GM19324 (cell line): ENCODE measurements around the gene ARHGAP27.

Source experiments
- ATAC-seq: cut with Tn5 transposase; IDR thresholded peaks from one replicate; pipeline ENCODE4 v1.9.1; 2021; ENCODE audit warnings: mild to moderate bottlenecking, moderate library complexity; ENCODE audit not compliant: unreplicated experiment, low FRiP score

The ARHGAP27 gene

GRCh38 chr17:45409659-45410076 lies 23.0 kb downstream of the ARHGAP27 start:
- ATAC-seq, result no peak

GRCh38 chr17:45408611-45409421 lies 23.9 kb downstream of the ARHGAP27 start:
- no peak for ATAC-seq

- ATAC-seq, result no peak
These were observed 26.6 kb downstream of the ARHGAP27 start for GRCh38 chr17:45406107-45406506.

- no peak for ATAC-seq
These were observed 27.2 kb downstream of the ARHGAP27 start for GRCh38 chr17:45405250-45406086.

- no peak for ATAC-seq
These were observed 27.8 kb downstream of the ARHGAP27 start for GRCh38 chr17:45404870-45405249.

GRCh38 chr17:45403906-45404490 lies 28.7 kb downstream of the ARHGAP27 start:
- ATAC-seq, result no peak

- ATAC-seq, result no peak
These were observed 29.8 kb downstream of the ARHGAP27 start for GRCh38 chr17:45402916-45403315.

- no peak for ATAC-seq
These were observed 33.9 kb downstream of the ARHGAP27 start for GRCh38 chr17:45398800-45399199.

- no peak for ATAC-seq
These were observed 34.9 kb downstream of the ARHGAP27 start for GRCh38 chr17:45397796-45398195.

- no peak for ATAC-seq
These were observed 36.0 kb downstream of the ARHGAP27 start for GRCh38 chr17:45396496-45397205.

GRCh38 chr17:45395569-45396415 lies 36.9 kb downstream of the ARHGAP27 start:
- ATAC-seq, result no peak

- no peak for ATAC-seq
These were observed 37.6 kb downstream of the ARHGAP27 start for GRCh38 chr17:45394913-45395568.

GRCh38 chr17:45394564-45394912 lies 38.1 kb downstream of the ARHGAP27 start:
- ATAC-seq, result no peak

- ATAC-seq, result no peak
These were observed 38.6 kb downstream of the ARHGAP27 start for GRCh38 chr17:45394091-45394490.

- ATAC-seq, result no peak
These were observed 39.3 kb downstream of the ARHGAP27 start for GRCh38 chr17:45393411-45393810.

GRCh38 chr17:45391918-45392317 lies 40.8 kb downstream of the ARHGAP27 start:
- ATAC-seq, result no peak

GRCh38 chr17:45391291-45391690 lies 41.4 kb downstream of the ARHGAP27 start:
- no peak for ATAC-seq

GRCh38 chr17:45389354-45389753 lies 43.3 kb downstream of the ARHGAP27 start:
- no peak for ATAC-seq

- no peak for ATAC-seq
These were observed 43.9 kb downstream of the ARHGAP27 start for GRCh38 chr17:45388604-45389325.
